CD4-positive, alpha-beta T cell treated with Interleukin-2 at 100 ng/mL for 4 hours (primary cell): ENCODE data around the gene NFYA.

Experiments used
- DNase-seq: peaks from one replicate; pipeline ENCODE4 v3.0.0-alpha.2; 2020; ENCODE audit warnings: low spot score

The NFYA gene

GRCh38 chr6:41120058-41120457 is 47.3 kb downstream of the NFYA start:
- DNase-seq, result no peak

GRCh38 chr6:41122373-41122772 is 49.6 kb downstream of the NFYA start:
- DNase-seq, result no peak

GRCh38 chr6:41122918-41123317 is 50.1 kb downstream of the NFYA start:
- no peak for DNase-seq

- no peak for DNase-seq
Observed at GRCh38 chr6:41125282-41125681, 52.5 kb downstream of the NFYA start.

- DNase-seq, result no peak
Observed at GRCh38 chr6:41132254-41132653, 59.5 kb downstream of the NFYA start.

- DNase-seq, result no peak
Observed at GRCh38 chr6:41135062-41135832, 62.5 kb downstream of the NFYA start.

GRCh38 chr6:41136911-41137310 is 64.1 kb downstream of the NFYA start:
- no peak for DNase-seq

- DNase-seq, result no peak
Observed at GRCh38 chr6:41147917-41148316, 75.1 kb downstream of the NFYA start.
